SK-N-SH (cell line): ENCODE measurements around the gene MOK. TPM values are rescaled to one million over a fixed set of nuclear protein-coding genes. Genes with fewer than 3 reads are reported as not detected.

Source experiments
- CTCF ChIA-PET: fragments of 300-600, 350-600 bp; formaldehyde crosslinking; extraction: SDS; loops from one replicate; lab custom pipeline; 2021; lab: Yijun Ruan, JAX
- POLR2A ChIA-PET: fragments of 350-600 bp; sonication (Branson Sonifier 250); formaldehyde crosslinking; extraction: SDS; loops from one replicate; lab custom pipeline; 2020; ENCODE audit warnings: antibody characterized with exemption, inconsistent platforms; lab: Yijun Ruan, JAX
- DNase-seq: peaks from one replicate; pipeline ENCODE4 v3.0.0; 2012
- H2AFZ ChIP-seq: fragments of 200-600 bp; sonication (generic); 2 replicates; pipeline ENCODE4 v1.8.1; 2016; ENCODE audit warnings: antibody characterized with exemption, mild to moderate bottlenecking, low read depth
- H3F3A ChIP-seq: fragments of 200-600 bp; sonication (generic); replicated peaks from 2 replicates; pipeline ENCODE3; 2016; ENCODE audit warnings: antibody characterized with exemption, mild to moderate bottlenecking; ENCODE audit not compliant: insufficient read depth
- H3K27ac ChIP-seq, 2 experiments: fragments of 200-500 bp in 1 of 2; fragments of 200-600 bp in 1 of 2; sonication (Bioruptor generic) in 1 of 2; sonication (generic), shearing (Covaris generic) in 1 of 2; 2 replicates each; pipeline versions ENCODE4 v1.5.1 to v1.6.1; 2014 to 2016; ENCODE audit warnings: low read depth in 2 of 2, inconsistent platforms in 1 of 2, low read length in 1 of 2, mild to moderate bottlenecking in 1 of 2, mixed read lengths in 1 of 2
- H3K27me3 ChIP-seq: fragments of 200-600 bp; sonication (generic), shearing (Covaris generic); 2 replicates; pipeline ENCODE4 v1.6.1; 2016; ENCODE audit warnings: mixed run types; ENCODE audit not compliant: insufficient read depth
- H3K36me3 ChIP-seq, 2 experiments: fragments of 200-500 bp in 1 of 2; fragments of 200-600 bp in 1 of 2; sonication (Bioruptor generic) in 1 of 2; sonication (generic) in 1 of 2; replicated peaks in 1 of 2; 2 replicates each; pipeline versions ENCODE3 to v1.5.1; 2014 to 2016; ENCODE audit warnings: low read length in 1 of 2, mild to moderate bottlenecking in 1 of 2; ENCODE audit not compliant: insufficient read depth in 2 of 2, control insufficient read depth in 1 of 2
- H3K4me1 ChIP-seq, 2 experiments: fragments of 200-500 bp in 1 of 2; fragments of 200-600 bp in 1 of 2; sonication (Bioruptor generic) in 1 of 2; sonication (generic), shearing (Covaris generic) in 1 of 2; 2 replicates each; pipeline versions ENCODE4 v1.5.1 to v1.6.1; 2014 to 2016; ENCODE audit warnings: low read depth in 1 of 2, low read length in 1 of 2, mixed run types in 1 of 2; ENCODE audit not compliant: insufficient read depth in 2 of 2, control insufficient read depth in 1 of 2
- H3K4me2 ChIP-seq: fragments of 200-600 bp; sonication (generic), shearing (Covaris generic); 2 replicates; pipeline ENCODE4 v1.6.1; 2017; ENCODE audit warnings: mixed run types
- H3K4me3 ChIP-seq, 2 experiments: fragments of 200-500 bp in 1 of 2; fragments of 200-600 bp in 1 of 2; sonication (Bioruptor generic) in 1 of 2; sonication (generic), shearing (Covaris generic) in 1 of 2; 2 replicates each; pipeline versions ENCODE4 v1.5.1 to v1.8.1; 2014 to 2016; ENCODE audit warnings: low read depth in 2 of 2, inconsistent platforms in 1 of 2, low read length in 1 of 2, mild to moderate bottlenecking in 1 of 2, mixed read lengths in 1 of 2, moderate library complexity in 1 of 2
- H3K79me2 ChIP-seq: fragments of 200-600 bp; sonication (generic); 2 replicates; pipeline ENCODE4 v1.8.1; 2017; ENCODE audit warnings: mild to moderate bottlenecking; ENCODE audit not compliant: insufficient read depth
- H3K9ac ChIP-seq: fragments of 200-600 bp; sonication (generic); 2 replicates; pipeline ENCODE4 v1.6.1; 2017; ENCODE audit warnings: mixed run types
- H3K9me2 ChIP-seq: fragments of 200-600 bp; sonication (generic); 2 replicates; pipeline ENCODE4 v1.6.1; 2017; ENCODE audit warnings: mixed run types
- H3K9me3 ChIP-seq: fragments of 200-600 bp; sonication (generic); 2 replicates; pipeline ENCODE4 v1.6.1; 2017; ENCODE audit warnings: mixed run types, mild to moderate bottlenecking, moderate library complexity
- H4K20me1 ChIP-seq: fragments of 200-600 bp; sonication (generic); 2 replicates; pipeline ENCODE4 v1.6.1; 2017; ENCODE audit warnings: mild to moderate bottlenecking, mixed run types; ENCODE audit not compliant: insufficient read depth
- CTCF ChIP-seq: fragments of 200-600 bp; sonication (generic); IDR thresholded peaks from 2 replicates; pipeline ENCODE4 v1.6.1; 2017; ENCODE audit warnings: antibody characterized with exemption, mild to moderate bottlenecking, moderate library complexity
- EP300 ChIP-seq, 2 experiments: IDR thresholded peaks; 2 replicates each; pipeline versions ENCODE4 v1.4.0 to v1.6.1; 2012; ENCODE audit warnings: borderline replicate concordance in 1 of 2, low read depth in 1 of 2, low read length in 1 of 2
- MAX ChIP-seq: IDR thresholded peaks from 2 replicates; pipeline ENCODE4 v1.4.0; 2012; ENCODE audit warnings: low read depth
- MXI1 ChIP-seq: IDR thresholded peaks from 2 replicates; pipeline ENCODE4 v1.6.1; 2012; ENCODE audit warnings: mild to moderate bottlenecking, low read depth, low read length, improper control_type of control experiment
- NRF1 ChIP-seq: IDR thresholded peaks from 2 replicates; pipeline ENCODE4 v1.6.1; 2012; ENCODE audit warnings: low read depth, mild to moderate bottlenecking, low read length
- SIN3A ChIP-seq: IDR thresholded peaks from 2 replicates; pipeline ENCODE4 v1.6.1; 2012; ENCODE audit warnings: low read depth, mild to moderate bottlenecking, low read length, moderate library complexity, borderline replicate concordance
- TEAD4 ChIP-seq: IDR thresholded peaks from 2 replicates; pipeline ENCODE4 v1.4.0; 2012; ENCODE audit warnings: mild to moderate bottlenecking, borderline replicate concordance; ENCODE audit not compliant: insufficient read depth
- USF1 ChIP-seq: IDR thresholded peaks from 2 replicates; pipeline ENCODE4 v1.4.0; 2012; ENCODE audit warnings: low read depth, borderline replicate concordance
- USF2 ChIP-seq: fragments of 150-350 bp; IDR thresholded peaks from 2 replicates; pipeline ENCODE4 v1.6.1; 2017; ENCODE audit warnings: antibody characterized with exemption, low read length, low read depth, borderline replicate concordance
- YY1 ChIP-seq: IDR thresholded peaks from 2 replicates; pipeline ENCODE4 v1.4.0; 2012; ENCODE audit warnings: low read depth, mild to moderate bottlenecking
- WGBS: methylation state at CpG from one replicate; pipeline ENCODE4 v1.1.6; 2017; ENCODE audit warnings: low lambda C conversion rate; 5-methylcytosine and 5-hydroxymethylcytosine counted together
- polyA plus RNA-seq, 3 experiments: library from polyadenylated mRNA; depleted of rRNA; stranded (reverse); fragments of >200 nt; gene quantifications; 2 replicates each; pipeline ENCODE4 v1.2.3, GENCODE V29; 2012

Gene MOK
- polyA plus RNA-seq, 1 of the 3 experiments (the other 2 are of a cell fraction) = 13.3 TPM

GRCh38 chr14:102222751-102223150 lies 82.2 kb downstream of the MOK start (continued):
- no peak for TF ChIP-seq MAX

- H3K27me3 ChIP-seq = no peaks in the 10 kb centered on the region
- 96% methylated on average over 4 of the region's 13 CpGs for WGBS
- H4K20me1 ChIP-seq = no peaks in the 10 kb centered on the region
- no peaks in the 10 kb centered on the region for H3K9me3 ChIP-seq
- H3K9ac ChIP-seq = no peak overlapping the region
- H3K4me2 ChIP-seq = no peak overlapping the region
- H3K4me3 ChIP-seq = no peak overlapping the region
- H3K4me1 ChIP-seq = peaks cover 5 to 21% of the 10 kb centered on the region in 2 experiments; a peak in 2 of 4 replicates
- H3K9me2 ChIP-seq = no peaks in the 10 kb centered on the region
- CTCF ChIA-PET = interaction anchor here (1.0 to 2.5 kb wide), 3 partner anchors 92 to 126 kb away, joined by 3 to 12 read pairs (median 4); no protein-coding TSS in a partner anchor
- no peak for TF ChIP-seq MXI1
- TF ChIP-seq CTCF = no peak
- TF ChIP-seq TEAD4 = no peak
- TF ChIP-seq USF1 = no peak
- TF ChIP-seq SIN3A = no peak
- H3K27ac ChIP-seq = no peak overlapping the region
- DNase-seq = no peak
- peaks cover 0 to 10% of the 10 kb centered on the region in 2 experiments for H3K36me3 ChIP-seq
- POLR2A ChIA-PET = no interaction called here
- H3K79me2 ChIP-seq = 0 out of 2 replicates have a peak, but pooled peaks cover 5% of the 10 kb centered on the region
- H3F3A ChIP-seq = peaks cover 4% of the 10 kb centered on the region
- H2AFZ ChIP-seq = no peak overlapping the region
These were observed 82.9 kb downstream of the MOK start for GRCh38 chr14:102222009-102222575.

- peaks cover 4% of the 10 kb centered on the region for H3F3A ChIP-seq
- H2AFZ ChIP-seq = no peak overlapping the region
- CTCF ChIA-PET = interaction anchor here (1.0 to 2.5 kb wide), 3 partner anchors 24 to 95 kb away, joined by 3 to 12 read pairs (median 3); no protein-coding TSS in a partner anchor
- H3K4me1 ChIP-seq = peaks cover 5 to 15% of the 10 kb centered on the region in 2 experiments; a peak in 2 of 4 replicates
- POLR2A ChIA-PET = no interaction called here
- TF ChIP-seq EP300 (IDR thresholded peaks at IDR 0.05; ENCODE audit: borderline replicate concordance in 1 of 2, low read depth in 1 of 2, low read length in 1 of 2) (no peak), MXI1 (no peak), USF2 (no peak), CTCF (no peak), NRF1 (no peak), YY1 (no peak)
- no peaks in the 10 kb centered on the region for H3K9me2 ChIP-seq
- 0 out of 2 replicates have a peak, but pooled peaks cover 5% of the 10 kb centered on the region for H3K79me2 ChIP-seq
- no peaks in the 10 kb centered on the region for H3K27me3 ChIP-seq
- DNase-seq = no peak
- peaks cover 0 to 10% of the 10 kb centered on the region in 2 experiments for H3K36me3 ChIP-seq
- 0 out of 2 replicates have a peak overlapping the region, but pooled peaks have one; percentile 24 for H3K4me2 ChIP-seq
- H3K9ac ChIP-seq = no peak overlapping the region
- 83% methylated on average over 7 of the region's 7 CpGs for WGBS
- H4K20me1 ChIP-seq = no peaks in the 10 kb centered on the region
- H3K4me3 ChIP-seq = no peak overlapping the region
- H3K9me3 ChIP-seq = no peaks in the 10 kb centered on the region
- H3K27ac ChIP-seq = no peak overlapping the region
These were observed 83.9 kb downstream of the MOK start for GRCh38 chr14:102221026-102221425.
